Non-pigmented ciliary epithelial cell (primary cell): ENCODE results near the gene RABGGTA.

Source experiments
- DNase-seq: peaks from one replicate; pipeline ENCODE4 v3.0.0-alpha.2; 2010; ENCODE audit warnings: low read depth

RABGGTA gene

GRCh38 chr14:24279301-24280186 is 8.1 kb upstream of the RABGGTA start:
- DNase-seq, result no peak

GRCh38 chr14:24278424-24278823 is 7.0 kb upstream of the RABGGTA start:
- DNase-seq, result no peak

- no peak for DNase-seq
These were observed 6.4 kb upstream of the RABGGTA start for GRCh38 chr14:24277606-24278321.

- DNase-seq, result no peak
These were observed 5.7 kb upstream of the RABGGTA start for GRCh38 chr14:24277071-24277470.

GRCh38 chr14:24274101-24274543 is 2.7 kb upstream of the RABGGTA start:
- no peak for DNase-seq

- DNase-seq, result no peak
These were observed 2.1 kb upstream of the RABGGTA start for GRCh38 chr14:24273422-24273998.

GRCh38 chr14:24272467-24272866 is 1.1 kb upstream of the RABGGTA start:
- no peak for DNase-seq

- no peak for DNase-seq
These were observed 452 bp upstream of the RABGGTA start for GRCh38 chr14:24271834-24272263.

GRCh38 chr14:24270537-24271133 is 762 bp downstream of the RABGGTA start:
- DNase-seq, result no peak

GRCh38 chr14:24269910-24270536 is 1.4 kb downstream of the RABGGTA start:
- no peak for DNase-seq

- no peak for DNase-seq
These were observed 2.0 kb downstream of the RABGGTA start for GRCh38 chr14:24269368-24269767.

- DNase-seq, result no peak
These were observed 3.2 kb downstream of the RABGGTA start for GRCh38 chr14:24268225-24268624.

- DNase-seq, result no peak
These were observed 3.9 kb downstream of the RABGGTA start for GRCh38 chr14:24267516-24267915.

- no peak for DNase-seq
These were observed 4.8 kb downstream of the RABGGTA start for GRCh38 chr14:24266344-24267244.

GRCh38 chr14:24264298-24264697 is 7.1 kb downstream of the RABGGTA start:
- no peak for DNase-seq

- DNase-seq, result no peak
These were observed 7.5 kb downstream of the RABGGTA start for GRCh38 chr14:24263848-24264247.

GRCh38 chr14:24262821-24263733 is 8.3 kb downstream of the RABGGTA start, which contains the start of gene TGM1:
Gene TGM1 (minus strand): TSS chr14:24263177. CDS start chr14:24262352, 825 bp downstream.
- DNase-seq, result no peak

GRCh38 chr14:24261969-24262327 is 9.4 kb downstream of the RABGGTA start:
- DNase-seq, result no peak

GRCh38 chr14:24261256-24261968 is 10.0 kb downstream of the RABGGTA start:
- DNase-seq, result no peak
